Endodermal cell (in vitro differentiated cells): ENCODE data around the gene GRK4. TPM values are rescaled to one million over a fixed set of nuclear protein-coding genes. Genes with fewer than 3 reads are reported as not detected.

ENCODE experiments used
- DNase-seq: peaks from one replicate; pipeline ENCODE4 v3.0.0-alpha.2; 2017
- H3K27ac ChIP-seq: 2 replicates; pipeline ENCODE4 v1.5.1; 2013; ENCODE audit warnings: mild to moderate bottlenecking, low read depth, low read length, moderate library complexity
- H3K27me3 ChIP-seq: 2 replicates; pipeline ENCODE4 v1.6.1; 2013; ENCODE audit warnings: mild to moderate bottlenecking, low read length, moderate library complexity; ENCODE audit not compliant: insufficient read depth, control insufficient read depth, poor library complexity, severe bottlenecking
- H3K36me3 ChIP-seq: 2 replicates; pipeline ENCODE4 v1.7.0; 2013; ENCODE audit warnings: mild to moderate bottlenecking, low read length, moderate library complexity; ENCODE audit not compliant: control insufficient read depth, insufficient read depth
- H3K4me1 ChIP-seq: one replicate; pipeline ENCODE4 v1.7.0; 2013; ENCODE audit warnings: low read length; ENCODE audit not compliant: control insufficient read depth, insufficient read depth
- H3K4me3 ChIP-seq: 2 replicates; pipeline ENCODE4 v1.5.1; 2013; ENCODE audit warnings: mild to moderate bottlenecking, low read length, moderate library complexity
- H3K9ac ChIP-seq: 2 replicates; pipeline ENCODE4 v1.6.1; 2013; ENCODE audit warnings: mild to moderate bottlenecking, low read length, moderate library complexity; ENCODE audit not compliant: poor library complexity, severe bottlenecking; ENCODE audit errors: extremely low read depth
- H3K9me3 ChIP-seq: 2 replicates; pipeline ENCODE4 v1.6.1; 2013; ENCODE audit warnings: mild to moderate bottlenecking, low read length, moderate library complexity; ENCODE audit not compliant: control insufficient read depth
- H3K27ac Mint-ChIP-seq: 2 replicates; pipeline ENCODE4 v1.8.0; 2020; ENCODE audit warnings: mixed read lengths
- H3K27me3 Mint-ChIP-seq: 2 replicates; pipeline ENCODE4 v1.8.0; 2021; ENCODE audit warnings: mild to moderate bottlenecking, mixed read lengths; ENCODE audit not compliant: insufficient read depth
- H3K36me3 Mint-ChIP-seq: 2 replicates; pipeline ENCODE4 v1.8.0; 2020; ENCODE audit warnings: low read depth, mixed read lengths
- H3K4me1 Mint-ChIP-seq: 2 replicates; pipeline ENCODE4 v1.8.0; 2020; ENCODE audit warnings: mixed read lengths
- H3K4me3 Mint-ChIP-seq: 2 replicates; pipeline ENCODE4 v1.8.0; 2020; ENCODE audit warnings: mild to moderate bottlenecking, moderate library complexity, mixed read lengths
- H3K9me3 Mint-ChIP-seq: 2 replicates; pipeline ENCODE4 v1.8.0; 2020; ENCODE audit warnings: mild to moderate bottlenecking, mixed read lengths
- WGBS, 2 experiments: methylation state at CpG; one replicate each; pipeline versions ENCODE4 v1.1.5 to v1.1.7; 2013; ENCODE audit warnings: missing lambda C conversion rate in 2 of 2, mixed read lengths in 1 of 2; ENCODE audit not compliant: insufficient coverage in 1 of 2, insufficient read length in 1 of 2; 5-methylcytosine and 5-hydroxymethylcytosine counted together
- total RNA-seq, 2 donors: library from RNA; stranded (reverse); fragmentation: NEBNext Ultra II Directional in 1 of 2; extraction: Animal tissue kit (Norgen Biotek cat#: 25700) in 1 of 2; gene quantifications; 2 replicates in 1 of 2; 3 replicates in 1 of 2; pipeline ENCODE4 v1.2.1, GENCODE V29; 2021
- TF ChIP-seq, protein P1 (sequence below): fragments of 200-600 bp; sonication (generic); conservative IDR thresholded peaks from 2 replicates; pipeline ENCODE4 v1.5.0; 2021; ENCODE audit warnings: antibody characterized with exemption, mild to moderate bottlenecking

The GRK4 gene
- total RNA-seq, 2 donors from 2014 or later: 2.8 to 4.2 TPM

DNA sequence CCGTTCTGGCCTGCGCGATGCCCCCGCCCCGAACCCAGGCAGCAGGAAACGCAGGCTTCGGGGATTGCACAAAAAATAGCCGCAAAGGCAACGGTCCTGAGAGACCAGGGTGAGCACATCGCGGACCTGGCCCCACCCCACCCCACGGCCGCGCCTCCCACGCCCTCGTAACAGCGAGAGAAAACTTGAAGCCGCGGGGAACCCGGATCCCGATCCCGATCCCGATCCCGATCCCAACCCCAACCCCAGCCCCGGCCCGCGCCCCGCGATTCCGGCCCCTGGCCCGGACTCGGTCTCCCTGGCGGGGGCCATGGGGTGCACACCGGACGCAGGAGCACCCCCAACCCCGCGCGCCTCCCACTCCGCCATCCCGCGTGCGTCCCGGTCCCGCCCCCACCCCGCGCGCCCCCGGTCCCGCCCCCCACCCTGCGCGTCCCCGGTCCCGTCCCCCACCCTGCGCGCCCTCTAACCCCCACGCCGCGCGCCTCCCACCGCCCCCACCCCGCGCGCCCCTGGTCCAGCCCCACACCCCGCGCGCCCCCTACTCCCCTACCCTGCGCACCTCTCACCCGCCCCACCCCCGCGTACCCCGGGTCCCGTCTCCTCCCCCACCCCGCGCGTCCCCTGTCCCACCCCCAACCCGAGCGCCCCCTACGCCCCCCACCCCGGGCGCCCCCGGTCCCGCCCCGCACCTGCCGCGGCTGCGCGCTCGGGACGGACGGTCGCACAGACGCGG lies 29.1 kb upstream of the GRK4 start:
- Histone ChIP-seq H3K36me3 (peaks cover 38% of the 10 kb centered on the region), H3K27me3 (no peaks in the 10 kb centered on the region), H3K4me1 (peaks cover 18% of the 10 kb centered on the region), H3K27ac (no peak overlapping the region), H3K9ac (peak overlapping the region; percentile 11), H3K9me3 (no peaks in the 10 kb centered on the region), H3K4me3 (peak overlapping the region; percentile 90)
- peaks cover 29% of the 10 kb centered on the region for H3K36me3 Mint-ChIP-seq
- WGBS, 2 experiments: 2 to 12% methylated on average over 5 to 59 of the region's 93 CpGs
- H3K4me1 Mint-ChIP-seq: peaks cover 27% of the 10 kb centered on the region
- peak overlapping the region; percentile 75 for H3K4me3 Mint-ChIP-seq
- H3K27ac Mint-ChIP-seq: no peak overlapping the region
- DNase-seq: peak; percentile 67
- no peaks in the 10 kb centered on the region for H3K27me3 Mint-ChIP-seq
- TF ChIP-seq, protein P1, sequence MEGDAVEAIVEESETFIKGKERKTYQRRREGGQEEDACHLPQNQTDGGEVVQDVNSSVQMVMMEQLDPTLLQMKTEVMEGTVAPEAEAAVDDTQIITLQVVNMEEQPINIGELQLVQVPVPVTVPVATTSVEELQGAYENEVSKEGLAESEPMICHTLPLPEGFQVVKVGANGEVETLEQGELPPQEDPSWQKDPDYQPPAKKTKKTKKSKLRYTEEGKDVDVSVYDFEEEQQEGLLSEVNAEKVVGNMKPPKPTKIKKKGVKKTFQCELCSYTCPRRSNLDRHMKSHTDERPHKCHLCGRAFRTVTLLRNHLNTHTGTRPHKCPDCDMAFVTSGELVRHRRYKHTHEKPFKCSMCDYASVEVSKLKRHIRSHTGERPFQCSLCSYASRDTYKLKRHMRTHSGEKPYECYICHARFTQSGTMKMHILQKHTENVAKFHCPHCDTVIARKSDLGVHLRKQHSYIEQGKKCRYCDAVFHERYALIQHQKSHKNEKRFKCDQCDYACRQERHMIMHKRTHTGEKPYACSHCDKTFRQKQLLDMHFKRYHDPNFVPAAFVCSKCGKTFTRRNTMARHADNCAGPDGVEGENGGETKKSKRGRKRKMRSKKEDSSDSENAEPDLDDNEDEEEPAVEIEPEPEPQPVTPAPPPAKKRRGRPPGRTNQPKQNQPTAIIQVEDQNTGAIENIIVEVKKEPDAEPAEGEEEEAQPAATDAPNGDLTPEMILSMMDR: no peak
- no peaks in the 10 kb centered on the region for H3K9me3 Mint-ChIP-seq

DNA sequence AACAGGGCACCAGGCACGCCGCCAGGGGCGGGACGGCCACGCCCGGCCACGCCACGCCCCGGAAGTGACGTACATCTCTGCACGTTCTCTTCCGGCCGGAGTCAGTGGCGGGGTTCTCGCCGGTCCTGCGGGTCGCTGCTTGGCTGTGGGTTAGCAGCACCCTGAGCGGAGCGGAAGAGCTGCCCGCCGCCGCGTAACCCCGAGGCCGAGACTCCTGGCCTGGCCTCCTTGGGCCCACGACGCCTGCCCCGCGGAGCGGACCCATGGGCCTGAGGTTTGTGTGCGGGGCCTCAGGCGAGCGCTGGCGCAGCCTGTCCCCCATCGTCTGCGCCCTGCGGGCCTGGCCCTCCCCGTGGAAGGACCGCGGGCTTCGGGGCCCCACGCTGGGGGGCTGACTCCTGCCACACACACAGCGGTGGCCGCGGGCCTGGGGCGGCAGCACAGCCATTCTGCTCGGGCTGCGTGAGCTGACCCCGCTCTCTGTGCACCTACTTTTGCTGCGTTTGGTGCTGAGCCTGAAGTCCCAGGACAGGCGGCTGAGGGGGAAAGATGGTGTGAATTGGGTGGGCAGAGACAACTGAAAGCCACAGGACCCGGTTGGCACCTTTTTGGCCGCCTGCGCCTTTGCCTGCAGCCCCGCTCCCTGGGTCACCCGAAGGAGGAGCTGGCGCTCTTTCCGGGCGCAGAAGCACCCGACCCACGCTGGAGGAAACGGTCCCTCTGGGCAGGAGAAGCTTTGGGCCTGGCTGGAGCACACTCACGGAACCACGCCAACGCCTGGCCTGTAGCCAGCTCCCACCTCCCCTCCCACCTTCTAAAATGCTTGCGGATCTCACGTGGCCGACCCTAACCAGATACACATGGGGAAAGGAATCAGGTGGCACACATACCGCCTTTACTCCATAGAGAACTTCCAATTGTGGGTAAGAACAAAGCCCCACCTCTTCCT lies 28.3 kb upstream of the GRK4 start:
- Mint-ChIP-seq H3K27me3 (no peaks in the 10 kb centered on the region), H3K36me3 (peaks cover 33% of the 10 kb centered on the region), H3K4me3 (peak overlapping the region; percentile 75), H3K9me3 (no peaks in the 10 kb centered on the region), H3K4me1 (peaks cover 27% of the 10 kb centered on the region), H3K27ac (peak overlapping the region; percentile 86)
- H3K9me3 ChIP-seq: no peaks in the 10 kb centered on the region
- H3K9ac ChIP-seq: peak overlapping the region; percentile 81
- H3K36me3 ChIP-seq: peaks cover 38% of the 10 kb centered on the region
- DNase-seq: peak; percentile 96
- H3K4me3 ChIP-seq: peak overlapping the region; percentile 90
- TF ChIP-seq, protein P1: peak; percentile 21
- WGBS, 2 experiments: 1 to 3% methylated on average over 24 to 70 of the region's 70 CpGs
- H3K27me3 ChIP-seq: no peaks in the 10 kb centered on the region
- H3K27ac ChIP-seq: peak overlapping the region; percentile 59
- peaks cover 18% of the 10 kb centered on the region for H3K4me1 ChIP-seq
